HG02763 (cell line): ENCODE results near the gene HOXB8.

Experiments
- ATAC-seq: cut with Tn5 transposase; IDR thresholded peaks from one replicate; pipeline ENCODE4 v1.9.1; 2021; ENCODE audit warnings: mild to moderate bottlenecking, moderate library complexity; ENCODE audit not compliant: unreplicated experiment

HOXB8 gene

DNA sequence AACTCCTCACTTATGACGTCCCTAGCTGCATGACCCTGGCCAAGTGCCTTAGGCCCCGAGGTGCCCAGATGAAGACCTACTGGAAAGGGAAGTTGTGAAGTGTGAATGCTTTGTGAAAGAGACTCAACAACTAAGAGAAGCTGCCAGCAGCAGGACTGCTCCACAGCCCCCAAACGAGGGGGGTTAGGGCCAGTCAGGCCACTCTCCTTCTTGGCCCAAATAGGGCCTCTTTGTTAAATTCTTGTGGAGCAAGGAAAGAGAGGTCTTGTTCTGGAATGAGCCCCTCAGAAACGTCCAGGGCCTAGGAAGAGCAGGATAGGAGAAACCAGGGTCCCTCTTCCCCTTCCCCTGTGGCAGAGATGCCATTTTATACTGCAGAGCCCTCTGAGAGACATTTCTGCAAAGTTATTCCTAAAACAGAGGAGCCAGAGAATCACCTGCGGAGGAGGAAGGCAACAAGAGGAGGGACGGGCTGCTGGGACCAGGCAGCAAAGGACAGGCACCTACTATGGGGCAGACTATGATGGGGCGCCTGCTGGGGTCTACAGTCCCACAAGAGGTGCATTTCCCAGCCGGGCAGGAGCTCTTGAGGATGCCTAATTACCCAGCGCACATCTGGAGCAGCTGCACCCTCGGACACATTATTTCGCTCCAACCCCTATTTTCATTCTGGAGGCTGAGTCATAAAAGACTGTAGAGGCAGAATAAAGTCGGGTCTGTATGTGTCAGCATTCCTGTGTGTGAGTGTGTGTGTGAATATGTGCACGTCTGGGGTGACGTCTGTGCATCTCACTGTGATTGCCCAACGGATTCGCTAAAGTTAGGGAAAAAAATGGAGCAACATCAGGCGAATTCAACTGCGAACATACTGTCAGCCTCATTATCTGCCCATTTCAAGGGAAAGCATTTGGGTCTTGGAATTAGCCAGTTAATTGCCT is 22.5 kb upstream of the HOXB8 start:
- ATAC-seq: no peak

DNA sequence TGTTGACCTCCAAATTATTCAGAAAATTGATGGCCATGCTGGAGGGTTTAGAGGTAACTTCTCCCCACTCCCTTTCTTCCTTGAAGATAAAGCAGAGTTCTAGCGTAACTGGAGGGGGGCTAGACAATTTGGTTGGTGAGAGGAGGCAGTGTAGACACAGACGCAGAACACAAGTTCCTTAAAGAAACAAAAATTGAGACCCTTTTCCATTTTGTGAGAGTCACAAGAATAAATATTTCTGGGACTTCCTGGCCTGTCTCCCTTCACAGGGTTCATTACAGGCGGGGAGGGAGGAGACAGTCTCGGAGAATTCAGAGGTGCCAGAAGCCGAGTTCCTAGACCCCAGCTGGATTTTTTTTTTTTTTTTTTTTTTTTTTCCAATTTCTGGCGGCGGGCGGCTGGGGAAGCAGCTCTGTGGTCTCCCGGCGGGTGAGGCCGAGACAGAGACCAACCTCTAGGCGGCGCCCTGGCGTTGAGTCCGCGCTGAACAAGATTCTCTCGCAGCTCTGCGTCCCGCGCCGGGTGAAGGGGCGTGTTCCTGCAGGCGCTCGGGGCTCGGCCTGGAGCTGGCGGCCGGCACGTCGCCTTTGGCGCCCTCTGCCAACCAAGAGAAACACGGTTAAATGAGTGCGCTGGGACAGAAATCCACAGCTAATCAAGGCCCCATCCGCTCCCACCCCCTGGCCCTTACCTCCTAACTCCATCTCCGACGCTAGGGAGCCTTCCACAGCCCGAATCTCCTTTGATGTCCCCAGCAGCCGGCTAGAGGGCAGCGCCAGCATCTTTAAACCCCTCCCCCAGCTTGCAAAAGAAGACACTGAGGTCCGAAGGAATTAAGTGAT is 21.3 kb upstream of the HOXB8 start:
- ATAC-seq: no peak

DNA sequence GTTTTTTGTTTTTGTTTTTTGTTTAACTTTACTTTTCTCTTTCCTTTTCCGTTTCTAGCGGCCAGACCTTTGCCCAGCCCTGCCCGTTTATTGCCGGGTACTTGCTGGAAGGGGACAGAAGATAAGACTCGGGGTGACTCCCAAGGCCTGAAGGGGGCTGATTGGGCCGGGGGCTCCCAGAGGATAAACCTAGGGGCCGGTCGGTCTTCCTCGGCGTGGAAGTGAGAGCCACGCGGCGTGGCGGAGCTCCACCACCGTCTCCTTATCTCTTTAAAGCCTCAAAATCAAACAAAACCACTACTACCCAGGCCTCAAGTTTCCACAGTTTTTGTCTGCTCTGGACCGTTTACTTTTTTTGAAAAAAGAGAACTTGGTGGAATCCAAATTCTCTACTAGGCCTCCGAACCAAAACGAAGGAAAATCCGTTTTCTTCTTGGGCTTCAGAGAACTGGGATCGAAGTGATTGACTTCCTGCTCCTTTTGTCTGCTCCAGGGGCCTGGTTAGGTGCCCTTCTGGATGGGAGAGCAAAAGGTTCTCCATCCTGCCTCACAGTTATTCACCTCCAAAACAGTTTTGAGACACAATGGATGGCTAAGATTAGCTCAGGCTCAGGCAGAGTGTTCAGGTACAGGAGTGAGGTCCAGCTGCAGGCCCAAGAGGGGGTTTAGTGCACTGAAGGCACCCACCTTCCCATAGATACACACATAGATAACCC is 19.6 kb upstream of the HOXB8 start:
- ATAC-seq: no peak

DNA sequence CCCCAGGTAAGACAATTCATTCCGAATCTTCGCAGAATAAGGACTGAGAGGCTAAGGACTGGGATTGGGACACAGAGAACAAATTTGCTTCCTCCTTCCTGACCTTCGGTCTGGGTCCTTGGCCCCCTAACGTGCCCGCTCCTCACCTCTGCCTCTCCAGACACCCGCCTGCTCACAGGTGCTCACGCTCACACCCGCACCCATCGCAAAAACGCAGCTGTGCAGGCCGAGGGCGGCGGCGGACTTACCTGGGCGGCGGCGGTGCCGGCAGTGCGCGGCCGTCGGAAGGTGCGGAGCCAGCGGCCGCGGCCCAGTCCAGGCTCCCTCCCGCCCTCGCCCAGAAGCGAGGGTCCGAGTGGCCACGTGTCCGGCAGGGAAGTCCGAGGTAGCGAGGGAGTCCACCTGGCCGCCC is 18.2 kb upstream of the HOXB8 start:
- no peak for ATAC-seq

DNA sequence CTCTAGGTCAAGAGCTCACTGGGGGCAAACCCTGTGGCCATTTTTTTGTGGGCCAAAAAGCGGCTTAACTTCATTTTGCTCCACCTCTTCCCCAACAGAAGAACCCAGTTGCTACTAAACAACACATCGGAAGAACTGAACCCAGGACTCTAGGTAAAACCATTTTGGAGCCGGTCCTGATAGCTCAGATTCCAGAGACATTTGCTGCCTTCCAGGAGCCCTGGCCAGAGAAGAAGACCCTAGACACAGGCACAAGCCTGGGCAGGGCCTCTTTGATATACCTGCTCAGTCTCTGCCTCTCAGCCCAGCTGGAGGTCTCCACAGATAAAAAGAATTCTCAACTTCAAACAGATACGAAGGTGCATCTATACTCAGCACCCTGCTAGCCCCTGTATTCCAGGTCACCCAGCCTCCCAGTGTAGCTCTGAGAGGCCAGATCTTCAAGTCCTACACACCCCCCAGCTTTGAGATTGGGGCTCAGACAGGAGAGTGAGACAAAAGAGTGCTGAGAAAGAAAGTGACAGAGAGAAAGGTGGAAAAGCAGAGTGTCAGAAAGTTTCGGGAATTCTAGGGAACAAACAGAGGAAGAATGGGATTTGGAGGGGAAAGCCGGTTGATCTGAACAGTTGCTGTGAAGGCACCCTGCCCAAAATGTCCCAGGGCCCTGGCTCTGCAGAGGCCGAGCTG is 17.6 kb upstream of the HOXB8 start:
- ATAC-seq: no peak

DNA sequence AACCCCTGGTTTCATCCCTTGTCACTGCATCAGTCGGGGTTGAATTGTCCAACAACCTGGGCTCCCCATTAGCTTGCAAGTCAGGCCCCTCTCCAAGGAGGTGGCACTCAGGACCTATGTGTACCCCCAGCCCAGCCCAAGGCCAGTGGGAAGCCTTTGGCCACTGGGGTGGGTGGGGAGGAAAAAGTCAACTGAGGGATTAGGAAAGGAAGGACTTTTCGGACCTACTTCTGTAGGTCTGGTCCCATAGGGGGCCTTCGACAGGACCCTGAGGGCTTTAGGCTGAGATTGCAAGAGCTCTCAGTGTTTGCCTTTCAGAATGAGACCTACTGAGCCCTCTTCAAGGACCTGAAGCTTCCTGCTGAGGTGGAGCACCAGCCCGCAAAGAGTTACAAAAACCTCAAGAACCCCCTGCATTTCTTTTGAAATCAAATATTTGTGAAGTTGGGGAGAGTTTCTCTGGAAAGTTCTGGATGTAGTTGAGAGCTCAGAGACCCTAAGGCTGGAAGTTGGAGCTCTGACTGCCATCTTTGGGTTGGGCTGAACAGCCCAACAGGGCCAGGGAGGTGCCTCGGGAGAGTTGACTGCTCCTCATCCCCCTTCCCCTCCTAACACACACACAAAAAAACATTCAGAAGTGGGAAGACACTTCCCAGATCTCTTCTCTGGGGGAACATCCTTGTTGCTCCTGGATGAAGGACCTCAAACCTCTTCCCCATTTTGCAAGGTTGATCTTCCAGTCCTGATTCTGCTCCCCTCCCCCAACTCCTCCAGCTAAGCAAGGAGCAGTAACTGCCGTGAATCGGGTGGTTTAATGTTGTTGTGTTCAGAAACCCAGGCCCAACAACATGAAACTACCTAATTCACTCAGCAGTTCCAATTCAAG is 16.8 kb upstream of the HOXB8 start:
- ATAC-seq: no peak

DNA sequence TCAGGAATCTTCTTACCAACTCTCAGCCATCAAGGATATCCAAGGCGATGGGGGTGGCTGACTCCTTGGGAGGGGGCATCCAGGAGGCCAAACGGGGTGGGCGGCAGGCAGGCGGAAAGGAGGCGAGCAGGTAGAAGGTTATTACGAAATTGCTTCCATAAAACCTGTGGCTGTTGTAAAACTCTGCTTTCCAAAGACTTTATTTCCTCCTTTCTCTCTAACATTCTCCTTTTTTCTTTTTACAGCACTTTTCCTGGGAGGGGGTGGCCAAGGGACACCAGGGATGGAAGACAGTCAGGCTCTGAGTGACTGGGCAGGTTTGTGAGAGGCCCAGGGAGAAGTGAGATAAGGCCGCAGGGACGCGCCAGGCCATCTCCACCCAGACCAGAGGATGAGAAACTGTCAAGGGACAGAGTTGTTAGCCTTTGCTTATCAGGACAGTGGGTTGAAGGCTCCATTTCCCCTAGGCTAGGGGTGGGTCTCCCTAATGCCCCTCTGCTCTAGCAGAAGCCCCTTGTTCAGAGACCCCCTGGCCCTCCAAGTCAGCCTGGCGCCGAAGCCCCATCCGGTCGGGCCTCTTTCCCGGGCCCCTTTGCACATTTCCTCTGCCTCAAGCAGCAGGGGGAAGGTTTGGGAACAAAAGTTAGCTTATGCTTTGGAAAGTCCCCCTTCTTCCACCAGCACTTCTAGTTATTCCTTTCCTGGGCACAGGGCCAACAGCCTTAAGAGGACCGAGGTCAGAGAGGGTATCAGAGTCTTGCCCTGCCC is 16.0 kb upstream of the HOXB8 start:
- no peak for ATAC-seq

DNA sequence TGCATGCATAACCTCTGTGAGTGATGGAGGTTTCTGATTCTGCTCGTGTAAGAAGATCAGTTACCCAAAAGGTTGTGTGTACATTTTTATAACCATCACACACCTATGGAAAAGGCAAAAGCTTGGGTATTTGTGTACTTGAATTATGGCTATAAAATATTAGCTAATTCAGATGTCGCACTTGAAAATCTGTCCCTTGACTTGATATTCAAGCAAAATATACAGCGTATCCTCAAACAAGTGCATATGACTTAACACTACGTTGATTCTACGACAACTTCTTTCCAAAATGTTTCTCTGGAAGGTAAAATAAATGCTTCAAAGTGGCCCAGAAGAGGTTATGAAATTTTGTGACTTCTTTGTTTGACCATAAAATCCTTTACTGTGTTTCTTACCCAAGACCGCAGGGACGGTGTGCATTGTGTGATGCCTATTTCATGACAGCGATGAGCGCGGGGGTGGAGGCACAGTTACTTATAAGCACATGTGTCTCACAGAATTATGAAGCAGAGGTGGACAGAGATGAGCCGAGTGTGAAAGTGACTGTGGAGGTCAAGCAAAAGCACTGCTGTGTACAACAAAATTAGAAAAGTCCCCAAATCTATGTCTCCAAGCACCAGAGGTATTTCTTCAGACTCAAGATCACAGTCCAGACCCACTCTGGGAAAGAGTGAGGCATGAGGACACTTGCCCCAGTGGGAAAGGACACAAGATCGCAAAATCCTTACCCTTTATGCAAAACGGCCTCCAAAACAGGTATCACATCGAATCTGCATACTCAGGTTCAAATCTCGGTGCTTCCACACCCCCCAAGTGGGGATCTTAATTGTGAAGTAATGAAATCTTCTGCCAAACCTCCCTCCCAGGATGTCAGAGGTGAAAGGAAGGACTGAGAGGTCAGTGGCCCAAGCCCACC is 15.2 kb upstream of the HOXB8 start:
- ATAC-seq: no peak

DNA sequence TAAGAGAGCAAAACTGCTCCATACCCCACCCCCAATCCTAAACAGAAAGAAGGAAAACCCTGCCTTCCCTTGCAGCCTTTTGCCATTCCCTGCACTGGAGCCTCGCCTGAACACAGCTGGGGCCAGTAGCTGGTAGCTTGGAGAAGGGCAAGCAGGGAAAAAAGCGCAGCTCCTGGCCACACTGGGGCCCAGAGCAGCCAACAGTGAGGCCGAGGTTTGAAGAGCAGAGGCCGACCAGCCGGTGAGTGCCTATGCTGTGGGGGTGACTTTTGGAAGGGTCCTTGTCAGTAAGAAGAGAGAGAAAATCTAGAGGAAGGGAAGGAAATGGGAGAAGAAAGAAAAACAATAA is 14.3 kb upstream of the HOXB8 start:
- ATAC-seq: no peak

DNA sequence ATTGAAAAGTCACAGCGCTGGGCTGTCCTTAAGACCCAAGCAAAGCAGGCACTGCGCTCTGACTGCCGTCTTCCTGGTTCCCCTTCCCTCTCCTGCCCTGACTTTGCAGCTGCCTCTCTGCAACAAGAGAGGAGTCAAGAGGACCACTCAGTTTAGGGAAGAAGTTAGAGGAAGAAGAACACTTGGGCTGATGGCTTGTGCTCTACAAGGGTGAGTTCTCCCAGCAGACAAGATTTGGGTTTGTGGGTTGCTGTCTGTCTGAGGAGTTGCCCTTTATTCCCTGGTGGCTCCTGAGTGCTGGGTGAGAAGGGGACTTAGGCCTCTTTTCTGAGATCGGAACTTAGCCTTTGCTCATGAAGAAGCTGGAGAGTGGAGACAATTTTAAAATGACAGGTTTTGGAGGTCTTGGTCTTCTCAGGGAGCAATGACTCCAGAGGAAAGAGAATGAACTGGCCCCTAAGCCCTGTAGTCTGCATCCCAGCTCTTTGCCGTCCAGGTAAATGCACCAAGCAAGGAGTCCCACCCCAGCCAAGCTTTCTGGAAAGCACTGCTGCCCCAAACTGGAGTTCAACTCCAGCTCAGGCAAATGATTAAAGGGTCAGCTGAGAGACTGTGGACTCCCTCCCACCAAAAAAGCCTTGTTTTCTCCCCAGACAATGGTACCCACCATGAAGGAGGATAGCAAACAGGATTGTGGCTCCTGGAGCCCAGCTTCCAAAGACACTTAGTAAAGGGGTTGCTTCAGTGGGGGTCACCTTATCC is 13.7 kb upstream of the HOXB8 start:
- no peak for ATAC-seq

DNA sequence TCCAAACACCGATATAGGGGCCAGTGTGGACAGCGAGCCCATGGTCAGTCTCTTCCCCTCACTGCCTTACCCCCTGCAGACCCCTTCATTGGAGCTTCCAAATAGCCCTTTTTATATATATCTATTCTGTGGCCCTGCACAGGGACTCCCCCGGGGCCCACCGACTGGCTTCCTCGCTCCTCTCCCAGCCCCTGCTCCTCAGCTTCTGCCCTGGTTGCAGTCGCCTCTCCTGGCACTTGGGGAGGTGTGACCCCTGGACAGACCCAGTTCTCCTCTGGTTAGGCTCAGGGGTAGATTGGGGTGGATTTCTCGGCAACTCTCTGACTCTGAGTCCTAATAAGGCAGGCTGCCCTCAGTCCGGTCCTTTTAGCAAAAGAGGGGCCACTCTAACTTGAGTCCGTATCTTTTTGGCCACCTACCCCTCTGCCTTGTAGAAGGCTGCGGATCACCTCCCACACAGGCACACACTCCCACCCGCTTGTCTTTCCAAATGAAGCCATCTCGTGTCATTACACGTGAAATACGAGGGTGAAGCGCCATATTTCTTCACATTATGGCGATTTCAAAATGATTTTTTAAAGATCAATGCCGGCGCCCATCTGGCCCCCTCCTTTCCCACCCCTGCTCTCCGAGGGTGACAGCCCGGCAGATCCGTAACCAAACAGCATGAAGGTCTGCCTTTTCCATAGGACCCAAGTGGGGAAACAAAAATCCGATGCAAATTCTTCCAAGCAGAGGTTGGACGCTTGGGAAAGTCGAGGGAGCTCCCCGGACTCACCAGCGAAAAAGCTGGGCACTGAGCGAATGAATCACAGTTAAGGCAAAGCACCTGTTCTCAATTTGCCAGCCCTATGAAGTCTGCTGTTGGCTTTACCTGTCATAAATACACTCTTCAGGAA is 12.8 kb upstream of the HOXB8 start:
- ATAC-seq: no peak

DNA sequence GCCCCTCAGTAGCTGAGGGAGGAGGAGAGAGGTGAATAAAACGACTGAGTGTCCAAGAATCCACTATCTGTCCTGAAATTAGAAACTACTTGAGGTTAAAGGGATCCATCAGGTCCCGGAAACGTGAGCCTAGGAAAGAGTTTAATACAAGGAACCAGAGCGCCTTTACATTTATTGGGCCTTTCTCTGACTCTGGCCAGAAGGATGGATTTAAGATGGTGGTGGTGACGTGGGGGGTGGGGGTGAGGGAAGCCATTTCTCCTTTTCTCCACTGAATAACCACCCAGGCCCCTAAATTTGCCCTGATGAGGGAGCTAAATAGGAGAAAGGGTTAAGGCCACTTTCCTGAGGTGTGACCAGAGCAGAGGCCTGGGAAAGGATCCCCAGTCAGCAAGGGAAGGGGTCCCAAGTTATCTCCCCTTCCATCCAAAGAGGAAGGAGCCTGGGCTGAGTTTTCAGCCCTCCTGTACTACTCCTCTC is 12.1 kb upstream of the HOXB8 start:
- ATAC-seq: no peak

DNA sequence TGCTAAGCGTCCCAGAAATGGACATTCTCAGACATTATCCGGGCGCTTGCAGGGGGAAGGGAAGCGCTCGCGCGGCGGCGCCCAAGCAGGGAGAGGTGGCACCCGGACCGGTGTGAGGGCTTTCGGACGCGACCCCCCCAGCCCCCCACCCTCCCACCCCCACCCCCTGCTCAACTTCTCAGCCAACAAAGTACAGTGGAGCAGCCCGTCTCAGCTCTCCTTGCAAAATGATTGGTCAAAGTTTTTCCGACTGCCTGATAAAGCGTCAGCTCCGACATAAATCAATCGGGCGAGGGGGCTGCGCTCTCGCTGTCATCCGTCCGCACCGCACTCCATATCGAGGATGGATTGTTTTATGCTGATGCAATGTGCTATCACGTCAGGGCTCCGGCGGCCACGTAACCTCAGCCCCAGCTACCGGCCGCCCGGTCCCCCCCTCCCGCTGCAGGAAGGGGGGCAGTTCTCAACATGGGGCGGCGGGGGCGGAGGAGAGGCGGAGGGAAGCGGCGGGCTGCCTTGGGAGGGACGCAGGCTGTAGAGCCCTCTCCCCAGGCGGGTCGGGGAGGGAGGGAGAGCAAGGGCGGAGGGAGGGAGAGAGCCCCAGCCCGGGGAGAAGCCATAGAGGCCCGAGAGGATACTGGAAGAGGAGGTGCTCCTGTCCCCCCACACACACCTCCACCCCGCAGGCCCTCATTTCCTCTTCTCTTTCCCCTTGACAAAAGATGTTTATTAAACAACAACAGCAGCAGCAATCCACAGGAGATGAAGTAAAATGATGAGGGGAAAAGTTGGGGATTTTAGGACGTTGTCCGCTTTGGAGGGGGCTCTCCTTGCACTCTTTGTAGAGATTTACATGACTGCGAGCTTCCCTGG is 11.4 kb upstream of the HOXB8 start, which contains the start of gene HOXB9:
Gene HOXB9 (minus strand): TSS at position 114 of the 873 bp plus-strand sequence. CDS start 89 bp downstream, at position 25.
- ATAC-seq: no peak

DNA sequence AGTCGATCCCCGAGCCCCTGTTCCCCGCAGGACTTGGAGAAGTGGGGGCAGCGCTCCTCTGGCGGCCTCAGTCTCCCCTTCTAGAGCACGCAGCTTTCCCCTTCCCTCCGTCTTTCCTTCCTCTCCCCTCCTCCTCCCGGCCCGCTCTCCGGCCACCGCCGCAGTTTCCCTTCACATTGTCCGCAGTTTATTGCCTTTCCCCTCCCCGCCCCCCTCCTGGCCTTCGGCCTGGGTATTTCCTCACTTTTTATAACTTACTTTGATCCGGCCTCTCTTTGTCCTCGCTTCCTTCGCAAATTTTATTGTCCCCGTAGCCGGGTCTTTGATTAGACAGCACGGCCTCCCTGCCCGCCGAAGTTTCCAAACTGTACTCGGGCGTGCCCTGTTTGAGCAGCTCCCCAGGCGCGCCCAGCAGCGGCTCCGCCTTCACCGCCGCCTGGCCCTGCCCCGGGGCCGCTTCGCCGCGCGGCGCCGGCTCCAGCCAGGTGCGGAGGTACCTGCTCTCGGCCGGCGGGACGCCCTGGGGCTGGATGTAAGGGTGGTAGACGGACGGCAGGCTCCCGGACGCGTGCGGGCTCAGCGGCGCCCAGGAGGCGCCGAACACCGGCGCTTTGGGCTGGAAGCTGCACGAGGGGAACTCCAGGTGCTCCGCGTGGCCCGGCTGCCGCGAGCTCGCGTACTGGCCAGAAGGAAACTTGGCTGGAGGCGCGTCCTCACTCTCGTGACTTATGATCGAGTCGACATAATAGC is 10.6 kb upstream of the HOXB8 start:
- ATAC-seq: no peak
